Adrenal gland (tissue), 12 donors: ENCODE measurements around the gene RAB4A. TPM values are rescaled to one million over a fixed set of nuclear protein-coding genes. Genes with fewer than 3 reads are reported as not detected.
A peak's percentile ranks its signal among the peaks of the same experiment; 100 is the strongest.

Experiments
- DNase-seq, 7 donors: peaks; one replicate each; pipeline ENCODE4 v3.0.0-alpha.2; 2019 to 2020
- H3K27ac ChIP-seq, 5 donors: fragments of 200-600 bp; sonication (generic) in 4 of 5; 1 replicate in 3 of 5; 2 replicates in 2 of 5; pipeline versions ENCODE4 v1.5.1 to v1.8.0; 2016 to 2020; ENCODE audit warnings: mild to moderate bottlenecking in 1 of 5
- H3K27me3 ChIP-seq: fragments of 200-600 bp; 2 replicates; pipeline ENCODE4 v1.8.0; 2021
- H3K36me3 ChIP-seq, 2 donors: fragments of 200-600 bp; replicated peaks in 1 of 2; 1 replicate in 1 of 2; 2 replicates in 1 of 2; pipeline versions ENCODE4 v1.5.1 to v1.8.0; 2018 to 2022
- H3K4me1 ChIP-seq, 2 donors: fragments of 200-600 bp; replicated peaks in 1 of 2; 1 replicate in 1 of 2; 2 replicates in 1 of 2; pipeline versions ENCODE4 v1.5.1 to v1.8.0; 2018 to 2021
- H3K4me3 ChIP-seq, 4 donors: fragments of 200-600 bp; sonication (generic) in 3 of 4; one replicate each; pipeline ENCODE4 v1.5.1; 2016 to 2018
- H3K9me3 ChIP-seq, 3 donors: fragments of 200-600 bp; sonication (generic) in 1 of 3; replicated peaks in 1 of 3; 1 replicate in 2 of 3; 2 replicates in 1 of 3; pipeline versions ENCODE4 v1.5.1 to v1.8.0; 2016 to 2021
- POLR2A ChIP-seq, 2 donors: fragments of 450-650 bp; IDR thresholded peaks; one replicate each; pipeline ENCODE4 v1.6.1; 2017; ENCODE audit warnings: antibody characterized with exemption in 2 of 2, mild to moderate bottlenecking in 2 of 2, moderate library complexity in 1 of 2
- WGBS, 4 donors: extraction: QIAGEN DNeasy Blood & Tissue Kit in 2 of 4; methylation state at CpG; one replicate each; pipeline versions ENCODE4 v1.1.5 to v1.1.7; 2013 to 2017; 5-methylcytosine and 5-hydroxymethylcytosine counted together
- intact Hi-C, 2 donors: fragments of 100-400 bp; cut with DNase I; formaldehyde crosslinking; loops; one replicate each; pipeline versions ENCODE4 v1.14.1 to v1.15.0; 2022 to 2023
- polyA plus RNA-seq, 3 donors: library from polyadenylated mRNA; stranded (reverse); fragments of 200-250 nt in 2 of 3; fragments of 350-450 nt in 1 of 3; fragmentation: Illumina TruSeq in 1 of 3; extraction: RNeasy Lipid Tissue Mini Kit (QIAGEN cat#74804) in 1 of 3; gene quantifications; one replicate each; pipeline ENCODE4 v1.2.3, GENCODE V29; 2013 to 2014
- total RNA-seq, 9 donors: library from RNA; depleted of rRNA in 4 of 9; stranded (reverse); fragments of >200 nt in 4 of 9; fragments of 120-200 nt in 1 of 9; fragmentation: NEBNext Ultra II Directional in 1 of 9; extraction: Animal tissue kit (Norgen Biotek cat#: 25700) in 1 of 9; gene quantifications; one replicate each; pipeline versions ENCODE4 v1.1.0 to v1.2.4, GENCODE V29; 2013 to 2023
- TF ChIP-seq, protein P1 (sequence below), 6 experiments: fragments of 450-650 bp in 4 of 6; fragments of 200-600 bp in 2 of 6; sonication (generic) in 1 of 6; IDR thresholded peaks; 1 replicate in 5 of 6; 2 replicates in 1 of 6; pipeline versions ENCODE4 v1.5.1 to v1.8.0; 2016 to 2021; ENCODE audit warnings: antibody characterized with exemption in 6 of 6, mild to moderate bottlenecking in 2 of 6, moderate library complexity in 1 of 6
- donor health status: healthy with polysubstance abuse.
- donor health status: Bipolar disorder and iron deficiency.
- donor health status: DM: yes; HTN: yes; CAD: no.
- donor health status: DM: no; HTN: no; CAD: no.
- donor health status: DM: no; HTN: no; CAD: no.
- donor health status: DM: yes; HTN: yes; CAD: no.

The RAB4A gene
- total and polyA plus RNA-seq, 12 donors = 14.5 to 80.9 (median 45.3) TPM

DNA sequence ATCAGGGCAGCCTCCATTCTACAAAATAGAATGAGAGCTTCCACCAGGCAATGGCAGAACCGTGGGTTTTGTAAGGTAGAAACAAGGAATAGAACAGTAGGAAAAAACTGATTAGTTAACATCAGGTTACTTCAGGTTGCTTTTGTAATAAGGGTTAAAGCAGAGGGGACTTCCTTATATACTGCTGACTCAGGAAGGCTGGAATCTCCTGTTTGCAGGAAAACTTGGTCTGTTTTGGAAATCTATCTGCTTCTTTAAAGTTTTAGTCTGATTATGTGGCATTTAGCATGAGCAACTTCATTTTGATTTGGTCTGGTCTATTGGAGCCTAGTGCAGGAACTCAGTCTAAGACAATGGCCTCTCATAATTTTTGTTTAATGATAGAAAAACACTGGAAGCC, 32.7 kb upstream of the RAB4A start:
- Histone ChIP-seq H3K36me3 (no peaks in the 10 kb centered on the region), H3K4me1 (peaks cover 0 to 5% of the 10 kb centered on the region in 2 donors), H3K4me3 (no peak overlapping the region), H3K9me3 (peaks cover 0 to under 1% (median 0%) of the 10 kb centered on the region in 3 donors), H3K27me3 (no peaks in the 10 kb centered on the region), H3K27ac (no peak overlapping the region)
- WGBS, 4 donors = 65 to 71% (median 69%) methylated on average over 1 of the region's 1 CpG
- no peak for TF ChIP-seq POLR2A (IDR thresholded peaks at IDR 0.05)
- TF ChIP-seq, protein P1, sequence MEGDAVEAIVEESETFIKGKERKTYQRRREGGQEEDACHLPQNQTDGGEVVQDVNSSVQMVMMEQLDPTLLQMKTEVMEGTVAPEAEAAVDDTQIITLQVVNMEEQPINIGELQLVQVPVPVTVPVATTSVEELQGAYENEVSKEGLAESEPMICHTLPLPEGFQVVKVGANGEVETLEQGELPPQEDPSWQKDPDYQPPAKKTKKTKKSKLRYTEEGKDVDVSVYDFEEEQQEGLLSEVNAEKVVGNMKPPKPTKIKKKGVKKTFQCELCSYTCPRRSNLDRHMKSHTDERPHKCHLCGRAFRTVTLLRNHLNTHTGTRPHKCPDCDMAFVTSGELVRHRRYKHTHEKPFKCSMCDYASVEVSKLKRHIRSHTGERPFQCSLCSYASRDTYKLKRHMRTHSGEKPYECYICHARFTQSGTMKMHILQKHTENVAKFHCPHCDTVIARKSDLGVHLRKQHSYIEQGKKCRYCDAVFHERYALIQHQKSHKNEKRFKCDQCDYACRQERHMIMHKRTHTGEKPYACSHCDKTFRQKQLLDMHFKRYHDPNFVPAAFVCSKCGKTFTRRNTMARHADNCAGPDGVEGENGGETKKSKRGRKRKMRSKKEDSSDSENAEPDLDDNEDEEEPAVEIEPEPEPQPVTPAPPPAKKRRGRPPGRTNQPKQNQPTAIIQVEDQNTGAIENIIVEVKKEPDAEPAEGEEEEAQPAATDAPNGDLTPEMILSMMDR (IDR thresholded peaks at IDR 0.05) = no peak
- no peak for DNase-seq
- intact Hi-C loops = no loop called here

DNA sequence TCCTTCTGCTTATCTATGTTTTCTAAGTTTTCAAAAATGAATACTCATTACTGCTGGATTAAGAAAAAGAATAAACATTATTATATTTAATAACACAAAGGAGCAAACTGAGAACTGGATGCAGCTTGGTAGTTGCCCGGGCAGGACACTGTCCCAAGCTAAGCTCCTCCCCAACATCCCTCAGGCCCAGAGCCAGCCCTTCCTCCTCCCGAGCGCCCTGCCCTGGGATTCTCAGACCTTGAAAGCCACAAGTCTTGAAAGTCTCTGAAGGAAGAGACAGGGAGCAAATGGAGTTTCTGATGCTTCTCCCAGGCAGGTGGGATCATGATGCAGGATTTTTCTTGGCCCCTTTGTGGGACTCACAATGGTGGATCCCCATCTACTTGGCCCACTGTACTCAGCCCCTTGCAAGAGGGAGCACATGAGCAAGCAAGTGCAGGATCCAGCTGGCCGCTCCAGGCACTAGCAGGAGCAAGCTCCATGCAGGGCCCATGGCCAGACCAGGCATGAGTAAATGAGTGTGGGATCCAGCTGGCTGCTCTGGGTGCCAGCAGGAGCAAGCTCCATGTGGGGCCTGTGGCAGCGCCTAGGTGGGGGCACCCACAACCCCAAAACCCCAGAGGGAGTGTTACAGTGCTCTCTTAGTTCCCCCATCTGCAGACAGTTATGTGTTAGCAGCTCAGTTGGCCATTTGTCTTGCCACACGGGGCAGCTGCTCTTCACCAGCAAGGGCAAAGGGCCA, 32.1 kb upstream of the RAB4A start:
- Histone ChIP-seq H3K27ac (no peak overlapping the region), H3K9me3 (peaks cover 0 to 7% (median 0%) of the 10 kb centered on the region in 3 donors), H3K4me1 (peaks cover 0 to 5% of the 10 kb centered on the region in 2 donors), H3K36me3 (no peaks in the 10 kb centered on the region), H3K4me3 (no peak overlapping the region), H3K27me3 (no peaks in the 10 kb centered on the region)
- intact Hi-C loops = no loop called here
- TF ChIP-seq POLR2A (IDR thresholded peaks at IDR 0.05) = no peak
- TF ChIP-seq, protein P1 (IDR thresholded peaks at IDR 0.05) = no peak
- 40 to 62% (median 54%) methylated on average over 4 to 6 of the region's 6 CpGs for WGBS, 4 donors
- peak in 3 of 7 donors; percentile 51 to 70 (median 65) for DNase-seq

- no peak overlapping the region for H3K27ac ChIP-seq
These were observed 30.4 kb upstream of the RAB4A start for GRCh38 chr1:229240532-229240931.

GRCh38 chr1:229241390-229241789, 29.5 kb upstream of the RAB4A start:
- WGBS, 4 donors = 85 to 97% (median 93%) methylated on average over 4 of the region's 4 CpGs

More at GRCh38 chr1:229240532-229240931, 30.4 kb upstream of the RAB4A start:
- WGBS, 4 donors = 68 to 86% (median 79%) methylated on average over 2 to 3 of the region's 3 CpGs
- TF ChIP-seq POLR2A (IDR thresholded peaks at IDR 0.05) = no peak
- TF ChIP-seq, protein P1 (IDR thresholded peaks at IDR 0.05) = no peak
- no peaks in the 10 kb centered on the region for H3K36me3 ChIP-seq
- DNase-seq = no peak
- intact Hi-C loops = no loop called here
- peaks cover 0 to 13% (median 0%) of the 10 kb centered on the region in 3 donors for H3K9me3 ChIP-seq
- no peaks in the 10 kb centered on the region for H3K27me3 ChIP-seq
- peaks cover 0 to 5% of the 10 kb centered on the region in 2 donors for H3K4me1 ChIP-seq
- no peak overlapping the region for H3K4me3 ChIP-seq

More at GRCh38 chr1:229241390-229241789, 29.5 kb upstream of the RAB4A start:
- Histone ChIP-seq H3K4me1 (peaks cover 0 to 5% of the 10 kb centered on the region in 2 donors), H3K27ac (no peak overlapping the region), H3K36me3 (no peaks in the 10 kb centered on the region), H3K27me3 (no peaks in the 10 kb centered on the region), H3K4me3 (no peak overlapping the region), H3K9me3 (peaks cover 0 to 13% (median 0%) of the 10 kb centered on the region in 3 donors)
- TF ChIP-seq, protein P1 (IDR thresholded peaks at IDR 0.05) = no peak
- TF ChIP-seq POLR2A (IDR thresholded peaks at IDR 0.05) = no peak
- intact Hi-C loops = no loop called here
- DNase-seq = no peak
